HG03097 (cell line): ENCODE data around the gene DUOX2.

Experiments
- ATAC-seq: cut with Tn5 transposase; IDR thresholded peaks from one replicate; pipeline ENCODE4 v1.9.1; 2021; ENCODE audit not compliant: unreplicated experiment, low FRiP score

Gene DUOX2

GRCh38 chr15:45114076-45114750, at the start of gene DUOX2, which contains the start of gene DUOXA2:
Gene DUOX2 (minus strand): TSS chr15:45114172. CDS start chr15:45113411, 761 bp downstream.
Gene DUOXA2 (plus strand): TSS chr15:45114326. CDS start chr15:45114606, 280 bp downstream.
- ATAC-seq, result no peak

GRCh38 chr15:45163508-45163856, 49.5 kb upstream of the DUOX2 start:
- ATAC-seq, result no peak

GRCh38 chr15:45162771-45163507, 49.0 kb upstream of the DUOX2 start:
- ATAC-seq, result no peak

- ATAC-seq, result no peak
Observed at GRCh38 chr15:45161666-45162065, 47.7 kb upstream of the DUOX2 start.

- ATAC-seq, result no peak
Observed at GRCh38 chr15:45157974-45158373, 44.0 kb upstream of the DUOX2 start.

GRCh38 chr15:45156744-45157455, 42.9 kb upstream of the DUOX2 start:
- ATAC-seq, result no peak

- no peak for ATAC-seq
Observed at GRCh38 chr15:45155739-45156138, 41.8 kb upstream of the DUOX2 start.

- ATAC-seq, result no peak
Observed at GRCh38 chr15:45151998-45152828, 38.2 kb upstream of the DUOX2 start.

- no peak for ATAC-seq
Observed at GRCh38 chr15:45150997-45151396, 37.0 kb upstream of the DUOX2 start.

GRCh38 chr15:45150481-45150880, 36.5 kb upstream of the DUOX2 start:
- no peak for ATAC-seq

GRCh38 chr15:45149060-45149459, 35.1 kb upstream of the DUOX2 start:
- no peak for ATAC-seq

GRCh38 chr15:45148076-45149059, 34.4 kb upstream of the DUOX2 start:
- no peak for ATAC-seq

GRCh38 chr15:45147606-45148005, 33.6 kb upstream of the DUOX2 start:
- no peak for ATAC-seq

GRCh38 chr15:45146405-45146804, 32.4 kb upstream of the DUOX2 start:
- no peak for ATAC-seq

GRCh38 chr15:45144775-45145174, 30.8 kb upstream of the DUOX2 start:
- no peak for ATAC-seq

- ATAC-seq, result no peak
Observed at GRCh38 chr15:45143946-45144345, 30.0 kb upstream of the DUOX2 start.

GRCh38 chr15:45143056-45143455, 29.1 kb upstream of the DUOX2 start:
- no peak for ATAC-seq

GRCh38 chr15:45141386-45141785, 27.4 kb upstream of the DUOX2 start:
- ATAC-seq, result no peak

- ATAC-seq, result no peak
Observed at GRCh38 chr15:45140557-45141250, 26.7 kb upstream of the DUOX2 start.
